ENCODE results near the gene CTU2. TPM values are rescaled to one million over a fixed set of nuclear protein-coding genes. Genes with fewer than 3 reads are reported as not detected.
A peak's percentile ranks its signal among the peaks of the same experiment; 100 is the strongest.

CTU2 gene
- total and polyA plus RNA-seq, 10 donors, result 7.2 to 28.2 (median 15.5) TPM

DNA sequence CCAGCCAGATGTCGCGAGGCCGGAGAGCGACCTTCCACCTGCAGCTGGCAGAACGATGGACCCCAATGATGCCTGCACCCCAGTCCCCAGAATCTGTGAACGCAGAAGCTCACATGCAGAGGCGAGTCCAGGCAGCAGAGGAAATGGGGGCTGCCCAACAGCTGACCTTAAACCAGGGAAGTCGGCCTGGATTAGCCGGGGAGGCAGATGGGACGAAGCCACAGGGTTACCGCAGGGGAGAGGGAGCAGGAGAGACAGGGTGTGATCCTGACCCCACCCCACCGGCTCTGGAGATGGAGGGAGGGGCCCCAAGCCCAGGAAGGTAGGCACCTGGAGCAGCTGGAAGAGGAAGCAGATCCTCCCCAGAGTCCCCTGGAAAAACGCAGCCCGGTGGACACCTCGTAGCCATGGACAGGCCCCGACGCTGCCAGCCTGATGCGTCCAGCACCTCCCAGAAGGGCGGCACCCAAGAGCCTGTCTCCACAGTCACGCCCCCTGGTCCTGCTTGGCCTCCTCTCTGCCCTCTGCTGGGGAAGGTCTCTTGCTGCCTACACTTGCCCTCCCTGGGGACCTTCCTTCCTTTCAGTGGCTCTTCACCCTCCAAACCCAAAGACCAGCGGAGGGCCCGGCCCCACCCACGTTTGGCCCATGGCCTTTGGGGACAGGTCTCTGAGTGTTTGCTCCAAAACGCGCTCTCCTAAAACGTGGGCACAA, 41.4 kb downstream of the CTU2 start:
- H3K9me3 ChIP-seq, result no peaks in the 10 kb centered on the region
- no peak for DNase-seq
- intact Hi-C loops (cut with DNase I; ENCODE audit: low total_unique reads), result no loop called here
- H3K4me1 ChIP-seq, result peaks cover 39 to 74% (median 53%) of the 10 kb centered on the region in 6 donors
- no peaks in the 10 kb centered on the region for H3K27me3 ChIP-seq (replicated peaks in 1 of 7)
- no peak for TF ChIP-seq POLR2A (IDR thresholded peaks at IDR 0.05)
- TF ChIP-seq, protein P1, sequence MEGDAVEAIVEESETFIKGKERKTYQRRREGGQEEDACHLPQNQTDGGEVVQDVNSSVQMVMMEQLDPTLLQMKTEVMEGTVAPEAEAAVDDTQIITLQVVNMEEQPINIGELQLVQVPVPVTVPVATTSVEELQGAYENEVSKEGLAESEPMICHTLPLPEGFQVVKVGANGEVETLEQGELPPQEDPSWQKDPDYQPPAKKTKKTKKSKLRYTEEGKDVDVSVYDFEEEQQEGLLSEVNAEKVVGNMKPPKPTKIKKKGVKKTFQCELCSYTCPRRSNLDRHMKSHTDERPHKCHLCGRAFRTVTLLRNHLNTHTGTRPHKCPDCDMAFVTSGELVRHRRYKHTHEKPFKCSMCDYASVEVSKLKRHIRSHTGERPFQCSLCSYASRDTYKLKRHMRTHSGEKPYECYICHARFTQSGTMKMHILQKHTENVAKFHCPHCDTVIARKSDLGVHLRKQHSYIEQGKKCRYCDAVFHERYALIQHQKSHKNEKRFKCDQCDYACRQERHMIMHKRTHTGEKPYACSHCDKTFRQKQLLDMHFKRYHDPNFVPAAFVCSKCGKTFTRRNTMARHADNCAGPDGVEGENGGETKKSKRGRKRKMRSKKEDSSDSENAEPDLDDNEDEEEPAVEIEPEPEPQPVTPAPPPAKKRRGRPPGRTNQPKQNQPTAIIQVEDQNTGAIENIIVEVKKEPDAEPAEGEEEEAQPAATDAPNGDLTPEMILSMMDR (IDR thresholded peaks at IDR 0.05 in 8 of 11, conservative IDR thresholded peaks at IDR 0.05 in 3 of 11), result peak in 3 of 11 experiments; percentile 18 to 35 (median 19)
- H3K36me3 ChIP-seq, result peaks cover 0 to 58% (median 4%) of the 10 kb centered on the region in 6 donors
- H3K4me3 ChIP-seq, result no peak overlapping the region
- WGBS, 5 donors, result 75 to 86% (median 77%) methylated on average over 23 to 26 of the region's 26 CpGs
- peak overlapping the region in 2 of 8 donors; percentile 2 to 33 for H3K27ac ChIP-seq

- DNase-seq, result no peak
- no peak for TF ChIP-seq POLR2A (IDR thresholded peaks at IDR 0.05)
- TF ChIP-seq POLR2AphosphoS5 (IDR thresholded peaks at IDR 0.05), result no peak
- intact Hi-C loops (cut with DNase I; ENCODE audit: low total_unique reads), result no loop called here
Measured at GRCh38 chr16:88748364-88748763, 42.1 kb downstream of the CTU2 start.

DNA sequence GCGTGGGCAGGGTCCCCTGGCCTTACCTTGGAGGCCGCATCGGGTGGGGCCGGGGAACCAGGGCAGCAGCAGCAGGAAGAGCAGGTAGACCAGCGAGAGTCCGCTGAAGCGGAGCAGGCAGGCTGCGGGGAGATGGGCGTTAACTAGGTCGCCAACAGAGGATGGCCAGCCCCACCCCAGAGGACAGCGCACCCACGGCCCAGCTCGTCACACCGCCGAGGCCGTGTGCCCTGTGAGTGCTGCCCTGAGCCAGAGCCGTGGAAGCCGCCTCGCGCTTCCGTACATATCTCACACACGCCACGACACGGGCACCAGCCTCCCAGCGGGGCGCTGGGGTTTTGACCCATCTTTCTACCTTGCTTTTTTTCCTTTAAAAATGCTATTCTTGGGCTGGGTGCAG, 43.1 kb downstream of the CTU2 start:
- peaks cover 0 to 58% (median 4%) of the 10 kb centered on the region in 6 donors for H3K36me3 ChIP-seq
- WGBS, 5 donors, result 90 to 95% (median 92%) methylated on average over 26 of the region's 26 CpGs
- H3K9me3 ChIP-seq, result no peaks in the 10 kb centered on the region
- H3K27ac ChIP-seq, result no peak overlapping the region
- no peak for DNase-seq
- TF ChIP-seq POLR2A (IDR thresholded peaks at IDR 0.05) (no peak), POLR2AphosphoS5 (IDR thresholded peaks at IDR 0.05) (peak in 2 of 3 donors; percentile 7 to 24)
- peaks cover 28 to 70% (median 41%) of the 10 kb centered on the region in 6 donors for H3K4me1 ChIP-seq
- intact Hi-C loops (cut with DNase I; ENCODE audit: low total_unique reads), result no loop called here
- H3K4me3 ChIP-seq, result no peak overlapping the region
- no peaks in the 10 kb centered on the region for H3K27me3 ChIP-seq (replicated peaks in 1 of 7)

More at GRCh38 chr16:88748364-88748763, 42.1 kb downstream of the CTU2 start:
- 79 to 92% (median 85%) methylated on average over 2 to 12 of the region's 12 CpGs for WGBS, 5 donors
- no peak overlapping the region for H3K4me3 ChIP-seq
- peaks cover 0 to 54% (median 4%) of the 10 kb centered on the region in 6 donors for H3K36me3 ChIP-seq
- no peaks in the 10 kb centered on the region for H3K9me3 ChIP-seq
- H3K27ac ChIP-seq, result peak overlapping the region in 1 of 8 donors; percentile 33
- H3K4me1 ChIP-seq, result peaks cover 35 to 70% (median 47%) of the 10 kb centered on the region in 6 donors
- H3K27me3 ChIP-seq (replicated peaks in 1 of 7), result no peaks in the 10 kb centered on the region

- TF ChIP-seq, protein P1 (IDR thresholded peaks at IDR 0.05 in 8 of 11, conservative IDR thresholded peaks at IDR 0.05 in 3 of 11), result no peak
- no peak for TF ChIP-seq POLR2AphosphoS5 (IDR thresholded peaks at IDR 0.05)
- TF ChIP-seq POLR2A (IDR thresholded peaks at IDR 0.05), result no peak
- intact Hi-C loops (cut with DNase I; ENCODE audit: low total_unique reads), result no loop called here
- no peak overlapping the region for H3K27ac ChIP-seq
Measured at GRCh38 chr16:88750854-88751253, 44.6 kb downstream of the CTU2 start.

DNA sequence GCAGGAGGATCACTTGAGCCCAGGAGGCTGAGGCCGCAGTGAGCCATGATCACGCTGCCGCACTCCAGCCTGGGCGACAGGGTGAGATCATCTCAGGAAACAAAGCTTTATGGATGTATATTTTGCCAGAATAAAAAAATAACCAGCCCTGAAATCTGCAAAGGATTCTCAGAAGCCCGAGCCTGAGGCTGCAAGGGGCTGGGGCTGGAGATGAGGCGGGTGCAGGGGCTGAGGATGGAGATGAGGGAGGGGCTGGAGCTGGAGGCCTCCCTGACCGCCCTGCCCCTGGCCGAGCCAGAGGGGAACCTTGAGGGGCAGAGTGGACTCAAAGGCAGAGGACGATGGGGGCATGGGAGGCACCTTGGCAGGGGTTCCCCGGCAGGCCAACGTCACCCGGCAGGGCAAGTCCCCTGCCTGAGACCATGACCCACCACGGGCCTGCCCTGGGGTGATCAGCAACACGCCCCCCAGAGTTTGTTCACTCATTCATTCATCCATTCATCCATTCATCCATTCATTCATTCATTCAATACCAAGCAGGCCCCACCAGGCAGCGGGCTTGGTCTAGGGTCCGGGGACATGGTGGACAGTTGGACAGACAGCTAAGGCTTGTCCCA, 46.2 kb downstream of the CTU2 start:
- H3K4me3 ChIP-seq, result no peak overlapping the region
- DNase-seq, result no peak
- H3K27me3 ChIP-seq (replicated peaks in 1 of 7), result no peaks in the 10 kb centered on the region
- TF ChIP-seq, protein P1 (IDR thresholded peaks at IDR 0.05 in 8 of 11, conservative IDR thresholded peaks at IDR 0.05 in 3 of 11), result no peak
- TF ChIP-seq POLR2AphosphoS5 (IDR thresholded peaks at IDR 0.05) (no peak), POLR2A (IDR thresholded peaks at IDR 0.05) (no peak)
- H3K4me1 ChIP-seq, result peaks cover 3 to 64% (median 22%) of the 10 kb centered on the region in 6 donors
- intact Hi-C loops (cut with DNase I; ENCODE audit: low total_unique reads), result no loop called here
- no peaks in the 10 kb centered on the region for H3K9me3 ChIP-seq
- H3K36me3 ChIP-seq, result peaks cover 0 to 63% (median 4%) of the 10 kb centered on the region in 6 donors
- 92 to 95% (median 92%) methylated on average over 11 to 16 of the region's 16 CpGs for WGBS, 5 donors
- no peak overlapping the region for H3K27ac ChIP-seq

More at GRCh38 chr16:88750854-88751253, 44.6 kb downstream of the CTU2 start:
- peaks cover 0 to 62% (median 4%) of the 10 kb centered on the region in 6 donors for H3K36me3 ChIP-seq
- H3K9me3 ChIP-seq, result no peaks in the 10 kb centered on the region
- no peak for DNase-seq
- no peak overlapping the region for H3K4me3 ChIP-seq
- peaks cover 15 to 69% (median 33%) of the 10 kb centered on the region in 6 donors for H3K4me1 ChIP-seq
- 82 to 88% (median 85%) methylated on average over 11 to 12 of the region's 12 CpGs for WGBS, 5 donors
- no peaks in the 10 kb centered on the region for H3K27me3 ChIP-seq (replicated peaks in 1 of 7)

Measured in spleen (tissue), 11 donors.